ENCODE results near the gene UTS2B.

UTS2B gene

DNA sequence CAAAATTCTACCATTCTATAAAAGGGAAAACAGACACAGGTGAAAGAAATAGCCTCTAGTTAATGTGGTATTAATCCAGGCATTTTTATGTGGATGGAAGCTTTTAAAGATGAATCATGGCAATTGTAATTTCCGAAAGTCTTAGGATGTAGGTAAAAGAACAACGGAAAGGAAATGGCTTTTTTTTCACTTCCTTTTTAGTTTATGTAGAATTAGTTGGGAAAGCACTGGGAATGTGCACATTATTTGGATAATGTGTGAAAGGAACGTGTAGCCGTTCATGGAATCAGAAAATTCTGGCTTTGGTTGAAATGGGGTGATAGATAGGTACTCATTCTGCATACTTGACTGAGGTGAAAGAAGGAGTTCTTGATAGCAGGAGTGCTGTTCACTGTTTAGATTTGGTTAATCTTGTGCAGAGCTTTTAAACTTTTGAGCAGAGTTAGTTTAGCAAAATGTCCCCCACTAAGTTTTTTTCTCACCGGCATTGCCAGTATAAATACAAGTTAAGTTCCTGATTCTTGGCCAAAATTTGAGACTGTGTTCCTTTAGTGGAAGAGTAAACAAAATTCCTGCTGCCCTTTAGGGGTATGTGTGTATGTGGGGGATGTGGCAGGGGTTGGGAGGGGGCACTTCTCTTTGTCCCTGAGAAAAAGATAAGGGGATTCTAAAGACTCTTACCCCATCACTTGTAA lies 20.2 kb upstream of the UTS2B start:
- no peak for DNase-seq

DNA sequence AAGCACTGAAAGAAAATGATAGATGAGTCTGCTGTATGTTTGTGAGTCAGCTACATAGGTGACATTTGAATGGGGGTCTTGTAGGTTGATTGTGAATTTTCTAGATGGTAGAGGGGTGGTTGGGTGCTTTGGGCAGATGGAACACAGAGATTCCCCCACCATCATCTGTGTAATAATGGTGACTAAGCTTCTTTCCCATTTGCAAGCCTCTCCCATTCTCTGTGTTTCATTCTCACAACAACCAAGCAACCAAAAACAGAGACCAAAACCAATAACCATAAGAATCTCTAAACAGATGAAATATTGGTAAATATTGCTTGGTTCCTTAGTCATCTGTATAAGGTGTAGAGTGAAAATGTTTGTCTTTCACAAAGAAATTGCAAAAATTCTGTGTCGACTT lies 17.8 kb upstream of the UTS2B start:
- DNase-seq = no peak

DNA sequence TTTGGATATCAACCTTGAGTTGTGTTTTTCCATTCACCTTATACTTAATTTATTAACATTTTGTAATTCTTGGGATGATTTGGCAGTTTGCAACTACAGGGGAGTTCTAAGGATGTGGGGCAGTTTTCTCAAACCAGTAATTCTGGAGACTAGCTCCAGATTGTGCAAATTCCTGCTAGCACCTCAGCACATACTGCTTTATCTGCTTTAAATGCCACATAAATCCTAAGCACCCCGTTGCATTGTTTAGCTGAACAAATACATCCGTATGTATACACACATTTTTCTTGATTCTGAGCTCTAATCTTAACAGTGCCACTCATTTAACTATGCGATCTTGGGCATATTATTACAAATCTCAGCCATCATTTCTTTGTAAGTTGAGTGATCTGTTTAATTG lies 16.9 kb upstream of the UTS2B start:
- no peak for DNase-seq

DNA sequence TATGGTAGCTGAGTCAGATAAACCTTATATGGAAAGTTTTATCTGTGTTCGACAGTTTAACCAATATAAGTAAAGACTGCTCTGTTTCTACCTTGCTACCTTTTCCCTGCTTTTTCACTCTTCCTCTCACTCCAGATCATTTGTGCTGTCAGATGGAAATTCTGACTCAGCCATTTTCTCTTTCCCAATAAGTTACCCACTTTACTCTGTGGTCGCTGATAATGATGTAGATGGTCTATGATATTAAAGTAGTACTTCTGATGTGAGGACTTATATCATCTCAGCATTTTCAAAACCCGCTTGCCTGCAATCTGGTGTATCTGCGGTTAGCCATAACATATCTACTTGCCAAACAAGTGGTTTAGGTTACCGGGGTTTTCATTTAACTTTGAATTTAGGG lies 15.0 kb upstream of the UTS2B start:
- no peak for DNase-seq

DNA sequence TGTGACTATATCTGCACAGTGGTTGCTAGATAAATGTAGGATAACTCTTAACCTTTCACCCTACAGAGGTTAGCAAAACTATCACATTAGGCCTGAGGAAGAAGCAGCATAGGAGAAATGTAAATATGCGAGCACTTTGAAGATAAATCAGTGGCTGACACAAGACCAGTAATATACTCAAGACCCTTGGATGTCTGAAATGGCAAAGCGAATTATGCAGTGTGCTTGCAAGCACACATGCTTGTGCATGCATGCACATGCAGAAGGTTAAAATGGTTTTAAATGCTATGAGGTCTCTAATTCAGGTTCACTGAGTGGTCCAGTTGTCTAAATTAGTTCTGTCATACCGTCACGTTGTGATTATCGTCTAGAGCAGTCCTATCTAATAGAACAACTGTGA lies 13.6 kb upstream of the UTS2B start:
- DNase-seq = no peak

DNA sequence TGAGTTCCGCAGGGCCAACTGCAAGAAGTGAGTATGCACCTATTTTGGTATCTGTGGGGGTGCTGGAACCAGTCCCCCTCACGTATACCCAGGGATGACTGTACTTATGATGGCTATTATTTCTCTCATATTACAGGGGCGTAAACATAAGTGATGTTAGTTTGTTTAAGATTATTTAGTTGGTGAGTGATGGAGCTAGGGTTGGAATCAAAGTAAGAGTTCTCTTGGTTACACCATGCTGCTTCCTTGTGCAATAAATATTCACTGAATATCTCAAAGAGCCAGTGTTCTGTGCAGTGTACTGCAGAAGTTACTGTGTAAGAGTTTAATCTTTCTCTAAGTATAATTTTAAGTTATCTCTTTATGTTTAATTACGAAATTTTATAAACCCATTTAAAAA lies 12.8 kb upstream of the UTS2B start:
- no peak for DNase-seq

DNA sequence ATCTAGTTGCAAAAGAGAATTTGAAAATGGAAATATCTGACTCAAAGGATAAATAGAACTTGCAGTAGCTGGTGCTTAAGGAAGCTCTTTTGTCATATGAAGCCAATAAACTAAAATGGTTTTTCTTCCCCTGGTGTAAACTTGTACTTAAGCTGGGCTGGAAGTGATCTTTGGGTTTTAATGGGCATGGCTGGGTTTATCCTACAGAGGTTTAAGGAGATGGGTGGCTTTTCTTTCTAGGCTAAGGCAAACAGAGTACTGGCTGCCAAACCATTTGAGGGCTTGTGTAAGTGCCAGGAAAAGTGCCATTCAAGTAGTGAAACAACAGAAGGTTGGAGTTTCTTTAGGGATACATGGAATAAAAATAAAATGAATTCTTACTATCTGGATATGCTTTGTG lies 12.1 kb upstream of the UTS2B start:
- no peak for DNase-seq

DNA sequence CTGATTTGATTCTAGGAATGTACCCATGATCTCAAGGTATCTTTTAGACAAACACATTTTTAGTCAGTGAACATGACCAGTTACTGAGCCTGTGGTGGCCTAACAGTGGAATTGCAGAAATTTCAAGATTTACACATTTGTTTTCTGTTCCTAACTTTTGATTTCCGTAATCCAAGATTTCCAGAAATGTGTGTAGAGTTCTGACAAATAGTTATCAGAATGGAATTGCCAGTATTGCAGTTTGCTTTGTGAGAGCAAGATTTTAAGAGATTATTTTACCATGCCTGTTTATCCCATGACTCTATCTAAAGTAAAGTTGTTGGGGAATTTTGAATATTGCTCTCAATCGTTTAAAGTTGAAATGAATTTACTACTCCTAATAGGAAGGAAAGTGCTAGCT lies 11.7 kb upstream of the UTS2B start:
- DNase-seq = no peak

DNA sequence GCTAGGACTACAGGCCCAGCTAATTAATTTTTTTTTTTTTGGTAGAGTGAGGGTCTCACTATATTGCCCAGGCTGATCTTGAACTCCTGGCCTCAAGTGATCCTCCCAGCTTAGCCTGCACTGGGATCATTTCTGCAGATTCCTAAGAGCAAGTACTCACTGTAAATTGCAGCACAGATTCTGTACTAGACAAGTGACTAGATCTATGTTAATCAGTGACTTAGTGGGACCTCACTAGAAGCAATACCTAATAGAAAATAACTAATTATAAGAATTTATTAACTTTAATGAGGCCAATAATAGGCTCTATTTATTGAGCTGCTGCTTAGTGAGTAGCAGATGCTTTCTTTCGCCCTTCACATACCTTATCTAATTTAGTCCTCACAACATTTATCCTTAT lies 10.6 kb upstream of the UTS2B start:
- no peak for DNase-seq

DNA sequence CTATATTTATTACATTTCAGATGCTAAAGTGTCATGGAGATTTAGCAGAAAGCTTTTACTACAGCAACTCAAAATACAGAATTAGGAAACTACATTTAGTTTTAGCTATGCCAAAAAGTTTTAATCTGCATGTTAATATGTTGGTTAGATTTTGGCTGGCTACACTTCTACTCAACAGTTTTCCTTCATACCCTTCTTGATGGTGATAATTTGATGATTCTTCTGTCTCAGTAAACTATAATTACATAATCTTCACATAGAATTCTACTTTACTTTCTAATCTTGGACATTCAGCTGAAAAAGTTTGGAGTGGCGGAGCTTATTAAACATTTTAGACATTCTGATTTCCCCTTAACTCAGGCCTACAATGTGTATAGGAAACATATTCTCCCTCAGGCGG lies 10.0 kb upstream of the UTS2B start:
- no peak for DNase-seq

DNA sequence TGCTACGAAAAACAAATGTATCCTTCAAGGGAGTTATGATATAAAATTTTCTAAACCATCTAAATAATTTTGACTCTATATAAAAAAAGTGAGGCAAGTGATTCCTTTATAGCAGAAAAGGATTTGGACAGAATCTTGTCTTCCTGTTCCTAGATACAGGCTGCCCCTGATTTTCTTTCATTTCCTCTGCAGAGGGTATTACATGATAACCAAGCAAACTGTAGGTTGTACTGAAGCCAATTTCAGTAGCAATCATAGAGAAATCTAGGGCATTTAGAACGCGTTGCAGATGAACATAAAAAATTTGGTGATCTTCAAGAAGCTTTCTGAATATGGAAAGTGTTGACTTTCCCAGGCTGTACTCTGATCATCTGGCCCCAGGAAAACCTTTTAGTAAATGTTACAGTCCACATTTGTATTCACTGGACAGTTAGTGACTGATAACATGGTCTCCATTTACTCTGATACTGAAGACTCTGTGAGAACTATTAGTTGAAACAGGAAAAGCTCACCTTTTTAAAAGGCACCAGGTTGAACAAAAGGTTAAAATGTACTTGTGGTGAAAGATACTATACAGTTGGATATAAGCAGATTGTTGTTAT lies 9.1 kb upstream of the UTS2B start:
- DNase-seq = no peak

DNA sequence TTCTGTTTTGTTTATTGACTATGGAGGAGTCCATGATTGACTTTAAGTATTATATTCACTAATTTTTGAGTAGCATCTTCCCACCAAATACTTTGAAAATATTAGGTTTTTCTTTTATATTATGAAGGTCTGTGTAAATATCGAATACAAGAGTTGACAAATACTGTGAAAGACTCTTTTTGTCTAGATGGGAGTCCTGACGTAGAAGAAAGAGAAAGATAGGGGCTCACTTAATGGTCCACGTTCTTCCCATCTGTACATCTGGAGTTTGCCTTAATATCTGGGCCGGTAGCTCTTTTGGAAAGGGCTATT lies 7.8 kb upstream of the UTS2B start:
- DNase-seq = no peak

DNA sequence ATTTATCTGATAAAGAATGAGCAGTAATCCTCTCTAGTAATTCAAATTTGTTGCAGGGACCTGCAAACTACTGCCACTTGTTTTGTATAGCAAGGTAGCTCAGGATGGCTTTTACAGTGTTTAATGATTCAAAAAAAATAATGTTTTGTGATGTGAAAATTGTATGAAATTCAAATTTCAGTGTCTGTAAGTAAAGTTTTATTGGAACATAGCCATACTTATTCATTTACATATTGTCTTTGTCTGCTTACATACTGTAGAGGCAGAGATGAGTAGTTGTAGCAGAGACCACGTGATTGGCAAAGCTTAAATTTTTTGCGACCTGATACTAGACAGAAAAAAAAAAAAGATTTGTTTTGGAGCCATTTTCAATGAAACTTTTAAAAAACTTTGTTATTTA lies 6.5 kb upstream of the UTS2B start:
- DNase-seq = no peak

DNA sequence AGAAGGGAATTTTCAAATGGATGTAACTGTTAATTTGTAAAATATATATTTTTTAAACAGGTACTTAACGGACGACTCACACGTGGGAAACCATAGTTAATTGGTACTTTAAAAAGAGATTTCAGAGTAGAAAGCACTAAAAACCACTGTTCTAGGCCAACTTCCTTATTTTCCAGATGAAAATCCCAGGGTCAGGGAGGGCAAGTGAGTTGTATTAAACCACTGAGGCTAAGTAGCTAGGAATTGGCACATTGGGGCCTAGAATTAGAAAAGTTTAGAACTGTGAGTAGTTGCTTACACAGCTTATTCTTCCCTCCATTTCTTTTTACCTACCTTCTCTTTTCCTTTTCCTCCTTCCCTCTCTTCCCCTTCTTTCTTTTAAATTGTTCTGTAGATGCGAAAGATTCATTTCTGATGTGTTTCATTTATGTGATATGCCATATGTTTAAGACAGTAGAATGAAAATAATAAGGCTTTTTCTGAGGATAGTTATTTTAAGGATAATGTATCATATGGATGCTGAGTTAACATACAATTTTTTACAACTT lies 4.1 kb upstream of the UTS2B start:
- no peak for DNase-seq

DNA sequence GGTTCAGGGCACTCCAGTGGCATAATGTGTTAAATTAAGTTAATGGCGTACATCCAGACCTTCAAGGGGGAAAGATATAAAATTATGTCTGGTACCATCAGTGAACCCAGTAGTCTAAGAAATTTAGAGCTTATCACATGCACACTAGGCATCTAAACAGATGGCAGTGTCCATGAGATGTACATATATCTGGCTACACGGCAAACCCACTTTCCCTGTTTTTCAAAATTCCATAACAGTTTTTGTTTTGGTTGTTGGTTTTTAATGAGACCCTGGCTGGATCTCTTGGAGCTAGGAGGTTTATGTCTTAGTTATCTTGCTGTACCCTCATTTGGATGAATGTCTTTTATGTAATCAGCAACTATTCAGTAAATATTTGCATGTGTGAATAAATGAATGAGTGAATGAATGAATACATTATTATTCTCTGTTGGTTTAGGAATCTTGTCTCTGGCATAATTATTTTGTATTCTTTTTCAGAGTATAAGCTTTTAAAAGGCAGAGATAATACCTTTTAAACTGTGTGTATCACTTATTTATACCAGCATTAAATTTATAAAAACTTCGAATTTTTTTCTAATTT lies 3.1 kb upstream of the UTS2B start:
- DNase-seq = no peak

DNA sequence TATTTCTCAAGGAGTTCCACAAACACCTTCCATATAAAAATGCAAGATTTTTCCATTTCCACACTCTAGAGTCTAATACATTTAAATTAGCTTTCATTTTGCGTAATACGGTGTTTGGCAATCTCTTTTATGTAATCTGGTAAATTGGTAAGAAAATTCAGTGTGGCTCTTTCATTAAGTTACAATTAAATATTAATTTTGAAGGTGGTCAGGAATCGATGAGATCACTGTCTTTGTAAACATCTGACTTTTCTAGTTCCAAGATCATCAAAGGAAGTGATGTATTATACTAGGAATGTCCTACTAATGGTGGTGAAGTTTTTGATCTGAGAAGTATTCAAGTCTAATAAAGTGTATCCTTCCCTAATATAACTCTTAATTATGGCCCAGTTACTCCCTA lies 1.1 kb upstream of the UTS2B start:
- no peak for DNase-seq

DNA sequence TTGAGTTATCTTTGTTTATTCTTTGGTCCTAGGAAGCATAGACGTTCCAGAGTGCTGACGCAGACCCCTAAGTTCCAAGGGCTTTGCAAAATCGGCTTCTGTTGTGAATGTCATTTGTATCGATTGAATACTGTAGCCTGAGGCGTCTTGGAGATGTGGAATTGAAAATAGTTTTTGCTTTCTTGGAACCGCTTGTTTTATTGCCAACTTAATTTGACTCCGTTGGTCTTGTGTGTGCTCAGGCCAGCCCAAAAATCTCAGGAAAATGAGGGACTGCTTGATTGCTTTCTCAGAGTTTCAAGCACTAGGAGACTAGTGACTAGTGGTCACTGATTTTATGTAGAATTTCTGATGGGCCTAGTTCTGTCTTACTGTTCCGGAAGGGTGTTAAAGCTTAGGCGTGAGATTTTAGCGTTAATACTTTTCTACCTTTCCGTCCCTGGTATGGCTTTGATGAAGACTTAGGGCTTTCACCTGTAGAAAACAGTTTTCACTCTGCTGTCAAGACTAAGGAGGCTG lies 263 bp upstream of the UTS2B start:
- no peak for DNase-seq

DNA sequence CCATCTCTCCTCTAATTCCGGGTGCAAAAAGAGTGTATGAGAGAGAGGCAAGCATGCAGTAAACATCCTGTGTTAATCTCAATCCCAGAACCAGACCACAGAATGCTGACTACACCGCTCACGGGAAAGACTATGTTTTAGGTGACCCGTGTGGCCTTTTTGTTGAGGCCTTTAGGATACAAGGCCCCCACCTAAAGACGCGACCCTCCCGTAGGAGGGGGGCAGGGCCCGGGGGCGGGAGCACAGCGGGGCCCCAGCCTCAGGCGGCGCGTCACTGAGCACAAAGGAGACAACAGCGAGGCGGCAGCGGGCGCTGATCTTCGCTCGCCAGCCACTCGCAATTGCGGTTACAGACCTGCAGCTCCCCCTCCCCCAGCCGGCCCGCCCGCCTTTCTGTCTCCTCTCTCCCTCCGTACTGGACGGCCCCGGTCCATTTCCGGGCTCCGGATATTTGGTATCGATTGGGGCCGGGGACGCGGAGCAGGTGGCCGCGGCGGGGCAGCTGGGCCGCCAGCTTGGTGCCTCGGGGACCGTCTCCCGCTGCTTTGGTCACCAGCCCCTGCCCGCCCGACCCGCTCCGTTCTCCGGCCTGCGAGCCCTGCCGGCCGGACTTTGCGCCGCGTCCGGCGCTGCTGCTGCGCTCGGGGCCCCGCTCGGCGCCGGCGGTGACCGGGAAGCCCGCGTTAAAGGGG lies 1.2 kb downstream of the UTS2B start, which contains the start of gene CCDC50:
Gene CCDC50 (plus strand): TSS at position 433 of the 692 bp plus-strand sequence. CDS start 281 bp downstream, outside the sequence.
- DNase-seq = peak; percentile 19 to 35

DNA sequence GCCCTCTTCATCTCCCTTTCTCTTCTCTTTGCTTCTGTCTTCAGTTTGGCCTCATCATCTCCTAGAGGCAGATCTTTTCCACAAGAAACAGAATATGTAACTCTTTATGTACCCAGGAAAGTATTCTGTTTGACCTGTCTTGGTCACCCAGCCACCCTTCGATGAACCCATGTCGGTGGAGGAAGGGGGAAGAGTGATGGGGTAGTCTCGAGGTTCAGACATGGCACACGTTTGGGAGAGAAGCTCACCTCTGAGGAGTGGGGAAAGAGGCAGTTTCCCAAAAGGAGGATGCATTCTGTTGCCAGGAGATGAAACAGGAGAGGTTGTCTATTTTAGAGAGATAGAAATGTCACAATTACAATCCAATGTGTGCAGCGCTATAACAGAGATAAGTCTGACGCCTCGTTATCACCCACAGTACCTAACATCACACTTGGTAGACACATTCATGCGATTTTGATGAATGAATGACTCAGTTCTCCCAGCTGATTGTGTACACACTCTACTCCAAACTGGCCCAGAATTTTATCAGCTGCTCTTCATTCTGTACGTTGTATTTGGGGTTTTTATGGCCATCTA lies 1.9 kb downstream of the UTS2B start:
- peak in 1 of 2 donors; percentile 3 for DNase-seq

DNA sequence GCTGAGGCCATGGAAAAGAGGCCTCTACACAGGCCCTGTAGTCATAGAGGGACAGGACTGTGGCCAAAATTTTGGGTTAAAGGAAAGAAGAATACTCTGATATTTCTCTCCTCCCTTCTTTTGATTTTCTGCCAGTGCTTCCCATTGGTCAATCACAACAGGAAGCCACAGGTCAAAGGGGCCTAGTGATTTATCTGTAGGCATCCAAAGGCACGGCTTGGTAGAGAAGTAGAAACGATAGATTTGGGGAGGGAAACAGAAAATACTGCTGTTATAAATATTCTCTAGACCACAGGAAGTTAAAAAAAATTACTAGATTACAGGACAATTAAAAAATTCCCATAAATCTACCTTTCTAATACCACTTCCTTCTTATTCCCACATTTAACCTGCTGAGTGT lies 2.8 kb downstream of the UTS2B start:
- DNase-seq = no peak

DNA sequence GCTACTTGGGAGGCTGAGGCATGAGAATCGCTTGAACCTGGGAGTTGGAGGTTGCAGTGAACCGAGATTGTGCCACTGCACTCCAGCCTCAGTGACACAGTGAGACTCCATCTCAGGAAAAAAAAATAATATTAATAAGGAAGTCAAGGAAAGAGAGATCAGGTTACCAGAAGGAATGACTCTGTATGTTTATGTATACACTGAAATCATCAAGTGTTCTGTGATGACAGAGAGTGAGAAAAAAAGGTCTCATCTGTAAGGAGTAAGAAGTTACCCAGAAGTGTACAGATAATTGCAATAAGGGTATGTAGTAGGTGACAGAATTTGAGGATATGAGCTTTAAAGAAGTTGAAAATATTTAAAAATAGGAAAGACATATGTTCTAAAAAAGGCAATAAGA lies 5.4 kb downstream of the UTS2B start:
- DNase-seq = no peak

DNA sequence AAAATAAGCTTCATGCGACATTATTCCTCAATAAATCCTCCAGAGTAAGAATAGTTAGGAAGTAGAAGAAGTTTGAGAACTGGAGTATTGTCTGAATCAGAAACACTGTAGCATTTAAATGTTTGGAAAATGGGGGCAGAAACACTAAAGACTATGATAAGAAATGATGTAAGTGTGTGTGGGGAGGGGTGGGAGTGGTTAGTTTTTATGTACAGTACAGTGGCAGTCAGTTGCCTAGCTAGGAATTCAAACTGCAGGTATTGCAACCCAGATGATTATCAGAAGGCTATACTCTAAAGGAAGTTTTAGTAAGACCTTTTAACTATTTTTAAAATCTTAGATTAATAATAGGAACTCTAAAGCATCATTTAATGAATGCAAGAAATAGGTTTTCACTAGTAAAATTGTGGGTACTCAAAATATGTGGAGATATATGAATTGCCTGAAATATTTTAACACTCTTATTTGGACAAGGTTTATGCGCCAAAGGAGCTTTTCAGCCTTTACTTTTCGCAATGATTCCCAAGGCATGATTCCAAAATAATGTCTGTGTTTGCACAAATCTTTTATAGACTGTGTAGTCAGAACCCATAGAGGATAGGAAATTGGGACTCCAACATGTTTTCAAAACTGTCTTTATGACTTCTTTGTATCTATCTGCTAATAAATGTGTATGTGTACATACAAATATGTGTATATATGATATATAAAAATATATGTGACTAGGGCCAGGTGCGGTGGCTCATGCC lies 9.1 kb downstream of the UTS2B start:
- DNase-seq = no peak

DNA sequence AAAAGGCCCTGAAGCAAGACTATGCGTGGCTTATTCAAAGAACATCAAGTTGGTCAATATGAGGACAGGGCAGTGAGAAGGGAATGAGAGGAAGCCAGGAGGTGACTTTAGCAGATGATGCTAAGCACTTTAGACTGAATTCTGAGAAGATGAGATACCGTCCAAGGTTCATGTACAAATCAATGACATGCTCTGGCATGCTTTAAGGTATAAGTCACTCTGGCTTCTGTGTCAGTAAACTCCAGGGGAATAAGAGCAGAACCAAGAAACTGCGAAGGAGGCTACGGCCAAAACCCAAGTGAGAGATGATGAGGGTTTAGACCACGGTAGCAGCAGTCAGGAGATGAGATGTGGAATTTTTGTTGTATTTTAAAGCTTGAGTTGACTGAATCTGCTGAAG lies 10.0 kb downstream of the UTS2B start:
- no peak for DNase-seq
